Epithelial cell of esophagus (primary cell): ENCODE measurements around the gene PCBP3.

Experiments used
- DNase-seq: peaks from one replicate; pipeline ENCODE4 v3.0.0; 2010; ENCODE audit warnings: low read depth
- H3K4me3 ChIP-seq: 2 replicates; pipeline ENCODE4 v1.5.1; 2011; ENCODE audit warnings: mild to moderate bottlenecking, low read length, control low read depth
- CTCF ChIP-seq: IDR thresholded peaks from 2 replicates; pipeline ENCODE4 v1.5.1; 2011; ENCODE audit warnings: low read depth, mild to moderate bottlenecking, low read length, control low read depth, inconsistent platforms; ENCODE audit not compliant: insufficient read depth; ENCODE audit errors: missing control alignments

PCBP3 gene

GRCh38 chr21:45816794-45817193 is 173.3 kb downstream of the PCBP3 start:
- TF ChIP-seq CTCF, result no peak
- DNase-seq, result no peak
- H3K4me3 ChIP-seq, result no peak overlapping the region

GRCh38 chr21:45817345-45817744 is 173.8 kb downstream of the PCBP3 start:
- no peak overlapping the region for H3K4me3 ChIP-seq
- no peak for TF ChIP-seq CTCF
- DNase-seq, result no peak

GRCh38 chr21:45818276-45818903 is 174.9 kb downstream of the PCBP3 start:
- TF ChIP-seq CTCF, result no peak
- peak; percentile 59 for DNase-seq

GRCh38 chr21:45818904-45819285 is 175.4 kb downstream of the PCBP3 start:
- peak; percentile 15 for DNase-seq
- H3K4me3 ChIP-seq, result no peak overlapping the region
- TF ChIP-seq CTCF, result no peak

More at GRCh38 chr21:45818276-45818903, 174.9 kb downstream of the PCBP3 start:
- no peak overlapping the region for H3K4me3 ChIP-seq

GRCh38 chr21:45819478-45820170 is 176.1 kb downstream of the PCBP3 start:
- no peak overlapping the region for H3K4me3 ChIP-seq
- DNase-seq, result no peak
- no peak for TF ChIP-seq CTCF

GRCh38 chr21:45820171-45821091 is 176.9 kb downstream of the PCBP3 start:
- DNase-seq, result peak; percentile 74
- TF ChIP-seq CTCF, result peak; percentile 79

More at GRCh38 chr21:45820171-45821091, 176.9 kb downstream of the PCBP3 start:
- H3K4me3 ChIP-seq, result no peak overlapping the region
